ENCODE measurements around the gene HEATR3.

The HEATR3 gene

DNA sequence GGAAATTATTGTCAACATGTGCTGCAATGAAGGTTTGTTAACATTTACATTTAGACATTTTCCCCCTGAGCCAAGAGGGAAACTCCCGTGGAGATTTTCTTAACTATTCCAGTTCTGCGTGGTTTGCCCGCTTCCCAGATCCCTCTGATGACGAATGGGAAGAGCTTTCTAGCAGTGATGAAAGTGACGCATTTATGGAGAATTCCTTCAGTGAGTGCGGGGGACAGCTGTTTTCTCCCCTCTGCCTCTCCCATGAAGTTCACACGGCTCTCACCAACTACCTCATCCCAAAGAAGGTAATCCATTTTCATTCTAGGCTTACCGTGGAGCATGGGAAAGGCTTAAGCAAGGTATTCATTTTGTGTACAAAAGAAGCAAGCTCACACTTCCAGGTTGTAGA is 18.2 kb downstream of the HEATR3 start:
- H3K9ac ChIP-seq (ENCODE audit: insufficient read length, low read depth): no peak overlapping the region
- no peaks in the 10 kb centered on the region for H3K9me3 ChIP-seq (ENCODE audit: insufficient read depth, low read length)
- no peak for DNase-seq (ENCODE audit: low read depth, low spot score)
- peaks cover 84% of the 10 kb centered on the region for H3K36me3 ChIP-seq (ENCODE audit: insufficient read depth, insufficient read length, low read length)
- H3K4me3 ChIP-seq (ENCODE audit: insufficient read length, low read depth): no peak overlapping the region
- no peaks in the 10 kb centered on the region for H3K27me3 ChIP-seq (ENCODE audit: insufficient read depth, insufficient read length)
- no peaks in the 10 kb centered on the region for H3K4me1 ChIP-seq (ENCODE audit: insufficient read depth, insufficient read length)
- no peak for TF ChIP-seq YY1 (IDR thresholded peaks at IDR 0.05; ENCODE audit: insufficient read depth, insufficient read length)
- TF ChIP-seq ZNF274 (IDR thresholded peaks at IDR 0.05; ENCODE audit: low read depth, low read length): no peak
- TF ChIP-seq SUZ12 (IDR thresholded peaks at IDR 0.05; ENCODE audit: extremely low read depth, insufficient read depth, insufficient read length): no peak

DNA sequence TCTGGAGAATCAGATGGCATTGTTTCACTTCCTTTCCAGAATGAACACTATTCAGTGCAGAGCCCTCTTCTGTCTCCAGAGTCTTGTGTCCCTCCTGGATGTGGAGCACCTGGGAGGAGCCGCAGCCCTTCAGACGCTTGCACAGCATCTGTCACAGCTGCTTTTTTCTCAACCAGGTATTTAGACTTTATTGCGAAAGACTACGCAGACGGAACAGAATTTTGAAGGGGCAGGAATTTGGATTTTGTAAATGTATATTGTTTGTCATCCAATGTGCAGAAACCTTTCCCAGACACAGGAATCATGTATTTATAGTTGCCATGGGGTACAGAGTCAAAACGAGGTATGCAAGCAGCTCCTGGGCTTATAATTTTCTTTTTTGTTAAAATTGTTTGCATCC is 20.4 kb downstream of the HEATR3 start:
- TF ChIP-seq ZNF274 (IDR thresholded peaks at IDR 0.05; ENCODE audit: low read depth, low read length): no peak
- TF ChIP-seq SUZ12 (IDR thresholded peaks at IDR 0.05; ENCODE audit: extremely low read depth, insufficient read depth, insufficient read length): no peak
- TF ChIP-seq YY1 (IDR thresholded peaks at IDR 0.05; ENCODE audit: insufficient read depth, insufficient read length): no peak
- Histone ChIP-seq H3K4me3 (ENCODE audit: insufficient read length, low read depth) (no peak overlapping the region), H3K9me3 (ENCODE audit: insufficient read depth, low read length) (no peaks in the 10 kb centered on the region), H3K27me3 (ENCODE audit: insufficient read depth, insufficient read length) (no peaks in the 10 kb centered on the region), H3K36me3 (ENCODE audit: insufficient read depth, insufficient read length, low read length) (peaks cover 82% of the 10 kb centered on the region), H3K9ac (ENCODE audit: insufficient read length, low read depth) (no peak overlapping the region), H3K4me1 (ENCODE audit: insufficient read depth, insufficient read length) (no peaks in the 10 kb centered on the region)
- no peak for DNase-seq (ENCODE audit: low read depth, low spot score)

DNA sequence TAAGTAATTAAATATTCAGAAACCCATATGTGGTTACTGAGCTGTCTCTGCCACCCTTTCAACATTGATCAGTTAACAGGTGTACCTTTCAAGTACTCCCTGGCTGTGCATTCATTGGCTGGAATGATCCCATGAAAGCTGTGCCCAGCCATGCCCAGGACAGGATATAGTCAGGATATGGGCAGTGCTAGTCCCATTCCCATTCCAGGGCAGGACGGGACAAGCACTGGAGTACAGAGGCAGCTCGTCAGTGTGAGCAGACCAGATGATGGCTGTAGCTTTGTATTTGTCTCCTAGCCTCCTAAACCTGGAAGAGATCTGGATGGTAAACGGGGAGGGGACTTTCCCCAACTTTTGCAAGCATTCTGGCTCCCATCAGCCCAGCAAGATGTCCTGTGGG is 22.5 kb downstream of the HEATR3 start:
- Histone ChIP-seq H3K36me3 (ENCODE audit: insufficient read depth, insufficient read length, low read length) (peaks cover 77% of the 10 kb centered on the region), H3K4me3 (ENCODE audit: insufficient read length, low read depth) (no peak overlapping the region), H3K9ac (ENCODE audit: insufficient read length, low read depth) (no peak overlapping the region), H3K9me3 (ENCODE audit: insufficient read depth, low read length) (no peaks in the 10 kb centered on the region), H3K4me1 (ENCODE audit: insufficient read depth, insufficient read length) (no peaks in the 10 kb centered on the region), H3K27me3 (ENCODE audit: insufficient read depth, insufficient read length) (no peaks in the 10 kb centered on the region)
- DNase-seq (ENCODE audit: low read depth, low spot score): no peak
- TF ChIP-seq ZNF274 (IDR thresholded peaks at IDR 0.05; ENCODE audit: low read depth, low read length) (no peak), SUZ12 (IDR thresholded peaks at IDR 0.05; ENCODE audit: extremely low read depth, insufficient read depth, insufficient read length) (no peak), YY1 (IDR thresholded peaks at IDR 0.05; ENCODE audit: insufficient read depth, insufficient read length) (no peak)

DNA sequence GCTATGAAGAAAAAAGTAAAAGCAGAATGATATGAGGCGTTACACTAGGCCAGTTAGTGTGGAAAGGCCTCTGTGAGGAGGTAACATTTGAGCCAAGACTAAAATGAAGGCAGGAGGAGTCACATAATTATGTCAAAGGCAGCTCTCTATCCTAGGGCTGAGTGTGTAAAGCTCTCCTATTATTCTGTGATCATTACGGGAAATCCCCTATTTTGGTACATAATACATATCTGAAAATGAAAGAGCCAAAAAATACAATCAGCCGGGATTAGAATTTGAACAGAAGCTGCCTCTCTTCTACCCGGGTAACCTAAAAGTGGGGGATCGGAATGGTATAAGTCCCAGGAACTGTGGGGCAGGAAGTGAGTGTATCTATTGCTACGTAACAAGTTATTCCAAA is 27.1 kb downstream of the HEATR3 start:
- H3K9me3 ChIP-seq (ENCODE audit: insufficient read depth, low read length): no peaks in the 10 kb centered on the region
- no peak overlapping the region for H3K4me3 ChIP-seq (ENCODE audit: insufficient read length, low read depth)
- H3K27me3 ChIP-seq (ENCODE audit: insufficient read depth, insufficient read length): no peaks in the 10 kb centered on the region
- no peak overlapping the region for H3K9ac ChIP-seq (ENCODE audit: insufficient read length, low read depth)
- TF ChIP-seq SUZ12 (IDR thresholded peaks at IDR 0.05; ENCODE audit: extremely low read depth, insufficient read depth, insufficient read length) (no peak), ZNF274 (IDR thresholded peaks at IDR 0.05; ENCODE audit: low read depth, low read length) (no peak)
- H3K36me3 ChIP-seq (ENCODE audit: insufficient read depth, insufficient read length, low read length): peaks cover 56% of the 10 kb centered on the region
- H3K4me1 ChIP-seq (ENCODE audit: insufficient read depth, insufficient read length): no peaks in the 10 kb centered on the region
- DNase-seq (ENCODE audit: low read depth, low spot score): no peak

DNA sequence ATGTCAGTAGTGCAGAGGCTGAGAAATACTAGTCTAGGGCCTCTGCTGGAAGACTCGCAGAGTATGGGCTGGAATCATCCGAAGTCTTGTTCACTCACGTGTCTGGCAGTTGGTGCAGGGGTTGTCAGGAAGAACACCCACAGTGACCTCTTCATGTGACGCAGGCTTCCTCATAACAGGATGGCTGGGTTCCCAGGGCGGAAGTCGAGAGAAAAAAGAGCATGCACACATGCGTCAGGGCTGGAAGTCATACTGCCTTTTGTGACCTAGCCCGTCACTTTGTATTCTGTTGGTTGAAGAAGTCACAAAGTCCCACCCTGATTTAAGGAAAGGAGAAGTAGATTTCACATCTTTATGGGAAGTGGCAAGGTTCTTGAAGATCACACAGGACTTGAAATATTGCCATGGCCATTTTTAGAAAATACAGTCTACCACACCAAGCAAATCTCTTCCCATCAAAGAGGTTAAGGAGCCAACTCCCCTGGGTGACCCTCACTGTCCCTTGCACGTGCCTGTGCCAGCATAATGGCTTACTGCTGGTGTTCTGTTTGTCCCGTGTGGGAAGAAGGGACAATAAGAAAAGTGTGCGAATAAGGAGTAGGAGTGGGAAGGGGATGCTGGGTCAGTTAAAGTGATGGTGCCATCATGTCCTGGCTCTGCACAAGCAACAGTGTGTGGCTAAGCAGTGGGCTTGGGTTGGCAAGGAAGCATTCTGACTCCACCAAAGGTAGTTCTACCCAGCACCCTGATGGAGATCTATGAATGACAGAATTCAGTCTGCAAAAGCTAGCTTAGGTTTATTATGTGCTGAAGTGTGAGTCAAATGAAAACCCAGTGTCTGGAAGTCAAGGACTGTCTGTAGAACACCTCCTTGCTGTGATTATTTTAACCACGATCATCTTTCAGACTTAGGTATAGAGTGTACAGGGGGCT is 28.1 kb downstream of the HEATR3 start:
- H3K9me3 ChIP-seq (ENCODE audit: insufficient read depth, low read length): no peaks in the 10 kb centered on the region
- TF ChIP-seq YY1 (IDR thresholded peaks at IDR 0.05; ENCODE audit: insufficient read depth, insufficient read length) (no peak), ZNF274 (IDR thresholded peaks at IDR 0.05; ENCODE audit: low read depth, low read length) (no peak), SUZ12 (IDR thresholded peaks at IDR 0.05; ENCODE audit: extremely low read depth, insufficient read depth, insufficient read length) (no peak)
- H3K36me3 ChIP-seq (ENCODE audit: insufficient read depth, insufficient read length, low read length): peaks cover 49% of the 10 kb centered on the region
- no peak overlapping the region for H3K9ac ChIP-seq (ENCODE audit: insufficient read length, low read depth)
- no peak overlapping the region for H3K4me3 ChIP-seq (ENCODE audit: insufficient read length, low read depth)
- no peaks in the 10 kb centered on the region for H3K4me1 ChIP-seq (ENCODE audit: insufficient read depth, insufficient read length)
- no peak for DNase-seq (ENCODE audit: low read depth, low spot score)
- no peaks in the 10 kb centered on the region for H3K27me3 ChIP-seq (ENCODE audit: insufficient read depth, insufficient read length)

DNA sequence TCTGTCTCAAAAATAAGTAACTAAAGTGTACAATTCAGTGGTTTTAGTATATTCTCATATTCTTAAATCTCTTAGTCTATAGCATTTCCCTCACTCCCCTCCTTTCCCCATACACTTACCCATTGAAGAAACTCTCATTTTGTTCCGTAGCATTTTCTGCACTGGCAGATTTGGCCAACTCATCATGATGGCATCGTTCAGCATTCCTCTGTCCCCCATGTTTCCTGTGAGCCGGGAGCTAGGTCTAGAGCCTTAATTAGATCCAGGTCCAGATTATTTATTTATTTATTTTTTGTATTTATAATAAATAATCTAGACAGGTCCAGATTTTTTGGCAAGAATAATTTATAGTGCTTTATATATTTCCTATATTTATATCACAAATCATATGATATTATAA is 31.0 kb downstream of the HEATR3 start:
- peaks cover 55% of the 10 kb centered on the region for H3K36me3 ChIP-seq (ENCODE audit: insufficient read depth, insufficient read length, low read length)
- DNase-seq (ENCODE audit: low read depth, low spot score): no peak
- no peak overlapping the region for H3K4me3 ChIP-seq (ENCODE audit: insufficient read length, low read depth)
- H3K9me3 ChIP-seq (ENCODE audit: insufficient read depth, low read length): no peaks in the 10 kb centered on the region
- no peaks in the 10 kb centered on the region for H3K4me1 ChIP-seq (ENCODE audit: insufficient read depth, insufficient read length)
- H3K27me3 ChIP-seq (ENCODE audit: insufficient read depth, insufficient read length): no peaks in the 10 kb centered on the region
- no peak overlapping the region for H3K9ac ChIP-seq (ENCODE audit: insufficient read length, low read depth)
- TF ChIP-seq ZNF274 (IDR thresholded peaks at IDR 0.05; ENCODE audit: low read depth, low read length): no peak
- no peak for TF ChIP-seq SUZ12 (IDR thresholded peaks at IDR 0.05; ENCODE audit: extremely low read depth, insufficient read depth, insufficient read length)

DNA sequence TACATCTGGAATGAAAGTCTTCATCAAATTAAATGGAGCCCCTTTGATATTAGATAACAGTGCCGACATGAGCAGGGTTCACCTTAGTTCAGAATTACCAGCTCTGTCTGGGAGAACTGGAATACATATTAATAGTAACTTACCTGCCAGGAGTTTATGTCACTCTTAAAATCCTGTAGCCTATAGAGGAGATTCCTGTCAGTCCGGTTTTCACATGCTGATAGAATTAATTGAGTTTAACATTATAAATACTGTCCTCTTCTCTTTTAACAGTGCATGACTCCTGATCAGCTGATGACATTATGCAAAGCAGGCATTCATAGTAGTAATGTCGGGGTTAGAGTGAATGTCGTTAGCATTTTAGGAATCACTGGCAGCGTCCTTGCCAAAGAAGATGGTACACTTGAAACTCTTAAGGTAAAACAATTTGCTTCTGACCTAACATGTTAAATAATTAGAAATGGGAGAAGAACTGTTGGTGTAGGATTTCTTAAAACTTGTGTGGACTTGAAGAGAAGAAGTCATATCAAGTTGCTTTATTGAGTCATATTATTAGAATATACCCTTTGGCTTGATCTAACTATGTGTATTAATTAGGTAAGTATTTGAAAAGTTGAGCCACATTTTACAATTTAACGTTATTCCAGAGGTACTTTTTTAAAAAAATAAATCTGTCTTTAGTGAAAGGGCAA is 34.3 kb downstream of the HEATR3 start:
- TF ChIP-seq ZNF274 (IDR thresholded peaks at IDR 0.05; ENCODE audit: low read depth, low read length) (no peak), YY1 (IDR thresholded peaks at IDR 0.05; ENCODE audit: insufficient read depth, insufficient read length) (no peak), SUZ12 (IDR thresholded peaks at IDR 0.05; ENCODE audit: extremely low read depth, insufficient read depth, insufficient read length) (no peak)
- Histone ChIP-seq H3K4me1 (ENCODE audit: insufficient read depth, insufficient read length) (no peaks in the 10 kb centered on the region), H3K36me3 (ENCODE audit: insufficient read depth, insufficient read length, low read length) (peaks cover 72% of the 10 kb centered on the region), H3K9ac (ENCODE audit: insufficient read length, low read depth) (no peak overlapping the region), H3K4me3 (ENCODE audit: insufficient read length, low read depth) (no peak overlapping the region), H3K27me3 (ENCODE audit: insufficient read depth, insufficient read length) (no peaks in the 10 kb centered on the region), H3K9me3 (ENCODE audit: insufficient read depth, low read length) (no peaks in the 10 kb centered on the region)
- DNase-seq (ENCODE audit: low read depth, low spot score): no peak

Measured in NT2/D1 (cell line).